Natural killer cell (primary cell): ENCODE data around the gene PRKG1. TPM values are rescaled to one million over a fixed set of nuclear protein-coding genes. Genes with fewer than 3 reads are reported as not detected.

Experiments used
- ATAC-seq, 3 donors: fragments of 150-1000 bp in 2 of 3; fragments of 200-7000 bp in 1 of 3; cut with Tn5 transposase; 1 replicate in 1 of 3; 2 replicates in 2 of 3; pipeline ENCODE4 v1.10.0; 2021; ENCODE audit warnings: mild to moderate bottlenecking in 2 of 3, moderate library complexity in 2 of 3
- DNase-seq, 2 donors: peaks; one replicate each; pipeline versions ENCODE4 v3.0.0 to v3.0.0-alpha.2; 2013 to 2021; ENCODE audit warnings: mixed read lengths in 1 of 2
- H3K27ac ChIP-seq: one replicate; pipeline ENCODE4 v1.5.1; 2013; ENCODE audit warnings: mild to moderate bottlenecking, low read length
- H3K27me3 ChIP-seq: one replicate; pipeline ENCODE4 v1.6.1; 2013; ENCODE audit warnings: low read length; ENCODE audit not compliant: control insufficient read depth, insufficient read depth
- H3K36me3 ChIP-seq: one replicate; pipeline ENCODE4 v1.6.1; 2013; ENCODE audit warnings: low read length; ENCODE audit not compliant: control insufficient read depth, insufficient read depth
- H3K4me1 ChIP-seq: one replicate; pipeline ENCODE4 v1.6.1; 2013; ENCODE audit warnings: low read length; ENCODE audit not compliant: control insufficient read depth, insufficient read depth
- H3K4me3 ChIP-seq: one replicate; pipeline ENCODE4 v1.5.1; 2013; ENCODE audit warnings: low read length
- H3K9me3 ChIP-seq: one replicate; pipeline ENCODE4 v1.6.1; 2013; ENCODE audit warnings: low read length; ENCODE audit not compliant: control insufficient read depth, insufficient read depth
- H3K27ac Mint-ChIP-seq, 2 donors: one replicate each; pipeline ENCODE4 v1.8.0; 2022; ENCODE audit warnings: mild to moderate bottlenecking in 2 of 2, mixed read lengths in 2 of 2, moderate library complexity in 1 of 2
- H3K27me3 Mint-ChIP-seq, 2 donors: one replicate each; pipeline ENCODE4 v1.8.0; 2022; ENCODE audit warnings: low read depth in 2 of 2, mixed read lengths in 2 of 2
- H3K36me3 Mint-ChIP-seq: one replicate; pipeline ENCODE4 v1.8.0; 2022; ENCODE audit warnings: mixed read lengths
- H3K4me1 Mint-ChIP-seq, 2 donors: one replicate each; pipeline ENCODE4 v1.8.0; 2022; ENCODE audit warnings: mixed read lengths in 2 of 2
- H3K4me3 Mint-ChIP-seq: one replicate; pipeline ENCODE4 v1.8.0; 2022; ENCODE audit warnings: mild to moderate bottlenecking, moderate library complexity, mixed read lengths
- H3K9me3 Mint-ChIP-seq, 2 donors: one replicate each; pipeline ENCODE4 v1.8.0; 2022; ENCODE audit warnings: mixed read lengths in 2 of 2
- WGBS: methylation state at CpG from one replicate; pipeline ENCODE4 v1.1.7; 2013; ENCODE audit warnings: missing lambda C conversion rate; ENCODE audit not compliant: insufficient coverage; 5-methylcytosine and 5-hydroxymethylcytosine counted together
- intact Hi-C: fragments of 100-400 bp; cut with micrococcal nuclease; formaldehyde crosslinking; loops from one replicate; pipeline ENCODE4 v1.14.2; 2022
- total RNA-seq, 4 donors: library from RNA; stranded (reverse); fragments of 120-200 nt in 1 of 4; gene quantifications; one replicate each; pipeline versions ENCODE4 v1.2.3 to v1.2.4, GENCODE V29; 2013 to 2022
- TF ChIP-seq, protein P1 (sequence below): fragments of 200-600 bp; IDR thresholded peaks from one replicate; pipeline ENCODE4 v1.8.0; 2022; ENCODE audit warnings: antibody characterized with exemption

The PRKG1 gene
- total RNA-seq, 3 donors from 2014 or later (not counting 1 experiment from before 2014, with no cell fraction given) = 0.23 to 0.41 (median 0.35) TPM

DNA sequence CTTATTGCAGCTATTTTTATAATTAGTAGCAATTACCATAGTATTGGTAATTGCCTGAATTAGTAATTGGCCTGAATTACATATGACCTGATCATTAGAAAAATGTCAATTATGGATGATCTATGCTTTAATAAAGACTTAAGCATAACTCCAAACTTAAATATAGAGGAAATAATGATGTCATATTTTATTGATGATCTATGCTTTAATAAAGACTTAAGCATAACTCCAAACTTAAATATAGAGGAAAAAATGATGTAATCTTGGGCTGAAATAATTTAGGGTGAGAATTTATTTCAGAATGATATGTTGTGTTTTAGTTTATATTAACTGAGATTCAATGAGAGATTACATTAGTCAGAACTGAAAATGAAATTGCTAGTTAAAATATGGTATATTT is 973.8 kb downstream of the PRKG1 start:
- Mint-ChIP-seq H3K9me3 (peaks cover 7 to 14% of the 10 kb centered on the region in 2 donors), H3K36me3 (no peaks in the 10 kb centered on the region), H3K27me3 (no peaks in the 10 kb centered on the region), H3K4me1 (no peaks in the 10 kb centered on the region), H3K4me3 (no peak overlapping the region), H3K27ac (no peak overlapping the region)
- Histone ChIP-seq H3K27me3 (no peaks in the 10 kb centered on the region), H3K4me1 (no peaks in the 10 kb centered on the region), H3K27ac (no peak overlapping the region), H3K4me3 (no peak overlapping the region), H3K9me3 (no peaks in the 10 kb centered on the region), H3K36me3 (no peaks in the 10 kb centered on the region)
- no peak for ATAC-seq
- TF ChIP-seq, protein P1, sequence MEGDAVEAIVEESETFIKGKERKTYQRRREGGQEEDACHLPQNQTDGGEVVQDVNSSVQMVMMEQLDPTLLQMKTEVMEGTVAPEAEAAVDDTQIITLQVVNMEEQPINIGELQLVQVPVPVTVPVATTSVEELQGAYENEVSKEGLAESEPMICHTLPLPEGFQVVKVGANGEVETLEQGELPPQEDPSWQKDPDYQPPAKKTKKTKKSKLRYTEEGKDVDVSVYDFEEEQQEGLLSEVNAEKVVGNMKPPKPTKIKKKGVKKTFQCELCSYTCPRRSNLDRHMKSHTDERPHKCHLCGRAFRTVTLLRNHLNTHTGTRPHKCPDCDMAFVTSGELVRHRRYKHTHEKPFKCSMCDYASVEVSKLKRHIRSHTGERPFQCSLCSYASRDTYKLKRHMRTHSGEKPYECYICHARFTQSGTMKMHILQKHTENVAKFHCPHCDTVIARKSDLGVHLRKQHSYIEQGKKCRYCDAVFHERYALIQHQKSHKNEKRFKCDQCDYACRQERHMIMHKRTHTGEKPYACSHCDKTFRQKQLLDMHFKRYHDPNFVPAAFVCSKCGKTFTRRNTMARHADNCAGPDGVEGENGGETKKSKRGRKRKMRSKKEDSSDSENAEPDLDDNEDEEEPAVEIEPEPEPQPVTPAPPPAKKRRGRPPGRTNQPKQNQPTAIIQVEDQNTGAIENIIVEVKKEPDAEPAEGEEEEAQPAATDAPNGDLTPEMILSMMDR = no peak
- intact Hi-C loops = no loop called here
- DNase-seq = no peak

GRCh38 chr10:52050429-52051047 is 976.3 kb downstream of the PRKG1 start:
- H3K4me1 ChIP-seq = no peaks in the 10 kb centered on the region
- DNase-seq (no peak), ATAC-seq (no peak)
- no peaks in the 10 kb centered on the region for H3K36me3 ChIP-seq
- no peaks in the 10 kb centered on the region for H3K27me3 ChIP-seq
- no peak overlapping the region for H3K4me3 ChIP-seq
- intact Hi-C loops = no loop called here
- TF ChIP-seq, protein P1 = no peak
- H3K9me3 ChIP-seq = no peaks in the 10 kb centered on the region
- 65% methylated on average over 3 of the region's 3 CpGs for WGBS
- Mint-ChIP-seq H3K36me3 (no peaks in the 10 kb centered on the region), H3K4me3 (no peak overlapping the region), H3K4me1 (no peaks in the 10 kb centered on the region), H3K27me3 (no peaks in the 10 kb centered on the region), H3K27ac (no peak overlapping the region), H3K9me3 (peaks cover 7 to 14% of the 10 kb centered on the region in 2 donors)
- no peak overlapping the region for H3K27ac ChIP-seq

DNA sequence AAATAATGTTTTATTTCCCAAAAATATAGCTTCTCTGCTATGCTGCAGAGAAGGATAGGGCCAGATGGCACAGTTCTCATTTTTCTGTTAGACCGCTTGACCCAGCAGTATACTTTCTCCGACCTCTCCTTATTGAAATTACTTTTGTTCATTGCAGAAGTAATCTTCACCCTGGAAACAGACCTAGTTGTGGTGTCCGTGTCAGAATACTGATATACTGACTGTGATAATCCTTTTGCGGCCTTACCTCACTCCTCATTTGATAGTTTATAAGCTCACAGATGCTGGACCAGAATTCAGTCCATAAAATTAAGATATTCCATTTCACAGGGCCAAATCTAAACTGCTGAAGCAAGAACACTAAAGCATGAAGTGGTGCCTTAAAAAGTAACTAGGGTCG is 979.2 kb downstream of the PRKG1 start:
- Mint-ChIP-seq H3K4me3 (no peak overlapping the region), H3K4me1 (no peaks in the 10 kb centered on the region), H3K27ac (no peak overlapping the region), H3K36me3 (no peaks in the 10 kb centered on the region), H3K9me3 (peaks cover 7 to 11% of the 10 kb centered on the region in 2 donors), H3K27me3 (no peaks in the 10 kb centered on the region)
- DNase-seq (no peak), ATAC-seq (no peak)
- 86% methylated on average over 4 of the region's 5 CpGs for WGBS
- intact Hi-C loops = no loop called here
- Histone ChIP-seq H3K27ac (no peak overlapping the region), H3K4me3 (no peak overlapping the region), H3K9me3 (no peaks in the 10 kb centered on the region), H3K27me3 (no peaks in the 10 kb centered on the region), H3K36me3 (no peaks in the 10 kb centered on the region), H3K4me1 (no peaks in the 10 kb centered on the region)
- TF ChIP-seq, protein P1 = no peak

DNA sequence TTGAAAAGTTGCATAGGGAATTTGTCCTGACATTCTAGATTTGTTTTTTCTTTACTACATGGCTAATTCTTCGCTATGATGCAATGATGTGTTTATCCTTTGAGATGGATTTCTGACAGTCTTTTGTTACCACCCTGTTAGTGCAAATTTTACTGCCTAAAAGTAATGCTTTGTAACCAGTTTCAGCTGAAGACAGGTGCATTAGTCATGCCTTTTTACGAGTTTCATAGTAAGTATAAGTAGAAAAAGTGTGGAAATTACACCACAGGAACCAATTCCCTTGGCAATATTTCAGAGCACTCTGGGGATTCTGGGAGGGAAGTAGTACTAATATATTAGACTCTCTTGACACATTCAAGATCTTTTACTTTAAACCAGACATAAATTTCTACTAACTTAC is 982.0 kb downstream of the PRKG1 start:
- ATAC-seq (no peak), DNase-seq (no peak)
- Mint-ChIP-seq H3K4me3 (no peak overlapping the region), H3K9me3 (peaks cover 0 to 5% of the 10 kb centered on the region in 2 donors), H3K36me3 (no peaks in the 10 kb centered on the region), H3K27me3 (no peaks in the 10 kb centered on the region), H3K27ac (no peak overlapping the region), H3K4me1 (no peaks in the 10 kb centered on the region)
- intact Hi-C loops = no loop called here
- no peak overlapping the region for H3K27ac ChIP-seq
- 54% methylated on average over 2 of the region's 2 CpGs for WGBS
- H3K27me3 ChIP-seq = no peaks in the 10 kb centered on the region
- H3K9me3 ChIP-seq = no peaks in the 10 kb centered on the region
- TF ChIP-seq, protein P1 = no peak
- H3K4me1 ChIP-seq = no peaks in the 10 kb centered on the region
- H3K4me3 ChIP-seq = no peak overlapping the region
- H3K36me3 ChIP-seq = no peaks in the 10 kb centered on the region
